ENCODE measurements around the gene AUTS2. TPM values are rescaled to one million over a fixed set of nuclear protein-coding genes. Genes with fewer than 3 reads are reported as not detected.
A peak's percentile ranks its signal among the peaks of the same experiment; 100 is the strongest.

AUTS2 gene
- total and polyA plus RNA-seq, 10 of the 15 experiments (the other 5 are each of a cell fraction or from before 2014, with no cell fraction given): 6.4 to 55.6 (median 21.6) TPM

GRCh38 chr7:70171369-70171920 is 573.2 kb downstream of the AUTS2 start:
- H3K4me3 ChIP-seq: no peak overlapping the region
- H3K79me2 ChIP-seq (ENCODE audit: control insufficient read depth, insufficient read depth, low read length): no peaks in the 10 kb centered on the region
- CTCF ChIA-PET: interaction anchor here (0.6 kb wide), 1 partner anchor 1417 kb away, joined by 4 read pairs; no protein-coding TSS in a partner anchor
- FAIRE-seq: no peak
- ATAC-seq: no peak
- RAD21 ChIA-PET (ENCODE audit: unreplicated experiment): no interaction called here
- intact Hi-C loops (cut with micrococcal nuclease; ENCODE audit: unreplicated experiment) (no loop called here), in situ Hi-C loops (cut with MboI) (no loop called here)
- no peaks in the 10 kb centered on the region for H4K20me1 ChIP-seq (ENCODE audit: control insufficient read depth, insufficient read depth)
- no peaks in the 10 kb centered on the region for H3K36me3 ChIP-seq (ENCODE audit: control insufficient read depth in 2 of 2, insufficient read depth in 2 of 2, low read length in 1 of 2)
- H3K4me2 ChIP-seq (ENCODE audit: control insufficient read depth, insufficient read depth): no peak overlapping the region
- POLR2A ChIA-PET: no interaction called here
- H3K27ac ChIP-seq (ENCODE audit: control insufficient read depth, insufficient read depth): no peak overlapping the region
- H3K9ac ChIP-seq (ENCODE audit: control insufficient read depth, insufficient read depth, low read length): no peak overlapping the region
- peaks cover 1% of the 10 kb centered on the region; the same call in 1 of the 3 replicates for H3K9me3 ChIP-seq (replicated peaks; ENCODE audit: control insufficient read depth, insufficient read depth, low read length)
- SMC1A ChIA-PET (ENCODE audit: uncharacterized antibody, unreplicated experiment): interaction anchor here (0.5 to 1.7 kb wide), 2 partner anchors 15 to 28 kb away, joined by 3 to 4 read pairs; no protein-coding TSS in a partner anchor
- no peak for DNase-seq (ENCODE audit: low read depth, low spot score)
- no peak overlapping the region for H2AFZ ChIP-seq (ENCODE audit: control insufficient read depth, low read depth, low read length)
- BruUV-seq (replicated peaks): no TSS peak
- no peaks in the 10 kb centered on the region for H3K27me3 ChIP-seq (replicated peaks in 1 of 2; ENCODE audit: control insufficient read depth in 2 of 2, insufficient read depth in 2 of 2, low read length in 1 of 2)
- 14% methylated on average over 4 of the region's 4 CpGs for WGBS (ENCODE audit: insufficient coverage, insufficient replicate concordance, low lambda C conversion rate, missing lambda C conversion rate)
- no peaks in the 10 kb centered on the region for H3K4me1 ChIP-seq (ENCODE audit: control insufficient read depth, insufficient read depth, low read length)
- TF ChIP-seq JUNB (IDR thresholded peaks at IDR 0.05): peak; percentile 49
- TF ChIP-seq, protein P1, sequence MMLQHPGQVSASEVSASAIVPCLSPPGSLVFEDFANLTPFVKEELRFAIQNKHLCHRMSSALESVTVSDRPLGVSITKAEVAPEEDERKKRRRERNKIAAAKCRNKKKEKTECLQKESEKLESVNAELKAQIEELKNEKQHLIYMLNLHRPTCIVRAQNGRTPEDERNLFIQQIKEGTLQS (IDR thresholded peaks at IDR 0.05; ENCODE audit: borderline replicate concordance, extremely low read depth, low read depth, low read length): no peak

DNA sequence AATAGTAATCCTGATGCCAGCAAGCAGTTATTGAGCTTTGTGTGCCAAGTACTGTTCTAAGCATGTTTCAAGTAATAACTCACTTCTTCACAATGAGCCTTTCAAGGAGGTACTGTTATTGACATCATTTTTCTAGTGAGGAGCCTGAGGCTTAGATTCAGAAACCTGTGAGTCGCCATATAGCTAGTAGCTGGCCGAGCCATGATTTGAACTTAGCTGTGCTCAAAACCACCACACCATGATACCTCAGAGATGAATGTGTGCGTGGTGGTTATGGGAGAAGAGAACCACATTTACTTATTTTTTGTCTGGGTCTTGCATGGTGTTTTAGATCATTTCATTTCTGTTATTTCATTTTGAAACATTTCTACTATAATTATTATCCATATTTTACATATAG is 578.9 kb downstream of the AUTS2 start:
- POLR2A ChIA-PET: interaction anchor here (1.0 kb wide), 1 partner anchor 22 kb away, joined by 3 read pairs; no protein-coding TSS in a partner anchor
- in situ Hi-C loops (cut with MboI): no loop called here
- RAD21 ChIA-PET (ENCODE audit: unreplicated experiment): interaction anchor here (0.6 kb wide), 1 partner anchor 20 kb away, joined by 4 read pairs; no protein-coding TSS in a partner anchor

More for the DNA sequence above, 578.9 kb downstream of the AUTS2 start:
- ChIA-PET CTCF (interaction anchor here (0.6 kb wide), 1 partner anchor 58 kb away, joined by 5 read pairs; no protein-coding TSS in a partner anchor), SMC1A (ENCODE audit: uncharacterized antibody, unreplicated experiment) (interaction anchor here (0.8 to 1.3 kb wide), 5 partner anchors 14 to 521 kb away, joined by 3 to 4 read pairs (median 3); no protein-coding TSS in a partner anchor)
- Histone ChIP-seq H3K9me3 (replicated peaks; ENCODE audit: control insufficient read depth, insufficient read depth, low read length) (no peaks in the 10 kb centered on the region), H4K20me1 (ENCODE audit: control insufficient read depth, insufficient read depth) (no peaks in the 10 kb centered on the region), H3K36me3 (ENCODE audit: control insufficient read depth in 2 of 2, insufficient read depth in 2 of 2, low read length in 1 of 2) (no peaks in the 10 kb centered on the region), H3K9ac (ENCODE audit: control insufficient read depth, insufficient read depth, low read length) (no peak overlapping the region), H3K79me2 (ENCODE audit: control insufficient read depth, insufficient read depth, low read length) (no peaks in the 10 kb centered on the region), H3K27ac (ENCODE audit: control insufficient read depth, insufficient read depth) (no peak overlapping the region), H2AFZ (ENCODE audit: control insufficient read depth, low read depth, low read length) (no peak overlapping the region), H3K4me2 (ENCODE audit: control insufficient read depth, insufficient read depth) (no peak overlapping the region), H3K27me3 (replicated peaks in 1 of 2; ENCODE audit: control insufficient read depth in 2 of 2, insufficient read depth in 2 of 2, low read length in 1 of 2) (no peaks in the 10 kb centered on the region), H3K4me1 (ENCODE audit: control insufficient read depth, insufficient read depth, low read length) (peaks cover 12% of the 10 kb centered on the region; the same call in 1 of the 2 replicates), H3K4me3 (no peak overlapping the region)
- DNase-seq (ENCODE audit: low read depth, low spot score) (no peak), FAIRE-seq (no peak), ATAC-seq (peak; percentile 86)
- BruUV-seq (replicated peaks): no TSS peak
- WGBS (ENCODE audit: insufficient coverage, insufficient replicate concordance, low lambda C conversion rate, missing lambda C conversion rate): 0% methylated on average over 3 of the region's 3 CpGs
- intact Hi-C loops (cut with micrococcal nuclease; ENCODE audit: unreplicated experiment): loop anchor here (5.0 kb wide), 1 partner anchor 520 kb away; no protein-coding TSS in a partner anchor
- TF ChIP-seq RUNX3 (IDR thresholded peaks at IDR 0.05; ENCODE audit: low read length): peak; percentile 40; the same call in 1 of the 2 replicates
- TF ChIP-seq ETV6 (conservative IDR thresholded peaks at IDR 0.05 in 1 of 2, IDR thresholded peaks at IDR 0.05 in 1 of 2; ENCODE audit: borderline replicate concordance in 1 of 2, low read depth in 1 of 2): no peak

All from GM12878 (cell line).